Effector memory CD8-positive, alpha-beta T cell (primary cell): ENCODE data around the gene SLIT3.
"Not testable (repeated sequence)": the region's sequence is repeated elsewhere in the genome, so short reads cannot be mapped to it uniquely, and the experiment has no call there.

Experiments used
- ATAC-seq: fragments of 150-1000 bp; cut with Tn5 transposase; replicated peaks from 2 replicates; pipeline ENCODE4 v1.10.0; 2021; ENCODE audit warnings: mild to moderate bottlenecking, moderate library complexity
- DNase-seq, 3 experiments: peaks; one replicate each; pipeline ENCODE4 v3.0.0; 2021
- H3K27ac Mint-ChIP-seq, 2 donors: one replicate each; pipeline ENCODE4 v1.8.0; 2022; ENCODE audit warnings: mild to moderate bottlenecking in 2 of 2, mixed read lengths in 2 of 2, moderate library complexity in 2 of 2
- H3K27me3 Mint-ChIP-seq, 2 donors: one replicate each; pipeline ENCODE4 v1.8.0; 2022; ENCODE audit warnings: mixed read lengths in 2 of 2
- H3K36me3 Mint-ChIP-seq: one replicate; pipeline ENCODE4 v1.8.0; 2022; ENCODE audit warnings: mild to moderate bottlenecking, moderate library complexity, mixed read lengths; ENCODE audit not compliant: insufficient read depth
- H3K4me1 Mint-ChIP-seq, 2 donors: one replicate each; pipeline ENCODE4 v1.8.0; 2022; ENCODE audit warnings: low read depth in 2 of 2, mixed read lengths in 2 of 2
- H3K4me3 Mint-ChIP-seq, 2 donors: one replicate each; pipeline ENCODE4 v1.8.0; 2022; ENCODE audit warnings: mild to moderate bottlenecking in 2 of 2, mixed read lengths in 2 of 2, moderate library complexity in 2 of 2
- H3K9me3 Mint-ChIP-seq, 2 donors: one replicate each; pipeline ENCODE4 v1.8.0; 2022; ENCODE audit warnings: mixed read lengths in 2 of 2

Gene SLIT3

GRCh38 chr5:169122951-169123350, 178.0 kb downstream of the SLIT3 start:
- ATAC-seq = no peak
- no peaks in the 10 kb centered on the region for H3K9me3 Mint-ChIP-seq
- H3K27ac Mint-ChIP-seq = no peak overlapping the region

DNA sequence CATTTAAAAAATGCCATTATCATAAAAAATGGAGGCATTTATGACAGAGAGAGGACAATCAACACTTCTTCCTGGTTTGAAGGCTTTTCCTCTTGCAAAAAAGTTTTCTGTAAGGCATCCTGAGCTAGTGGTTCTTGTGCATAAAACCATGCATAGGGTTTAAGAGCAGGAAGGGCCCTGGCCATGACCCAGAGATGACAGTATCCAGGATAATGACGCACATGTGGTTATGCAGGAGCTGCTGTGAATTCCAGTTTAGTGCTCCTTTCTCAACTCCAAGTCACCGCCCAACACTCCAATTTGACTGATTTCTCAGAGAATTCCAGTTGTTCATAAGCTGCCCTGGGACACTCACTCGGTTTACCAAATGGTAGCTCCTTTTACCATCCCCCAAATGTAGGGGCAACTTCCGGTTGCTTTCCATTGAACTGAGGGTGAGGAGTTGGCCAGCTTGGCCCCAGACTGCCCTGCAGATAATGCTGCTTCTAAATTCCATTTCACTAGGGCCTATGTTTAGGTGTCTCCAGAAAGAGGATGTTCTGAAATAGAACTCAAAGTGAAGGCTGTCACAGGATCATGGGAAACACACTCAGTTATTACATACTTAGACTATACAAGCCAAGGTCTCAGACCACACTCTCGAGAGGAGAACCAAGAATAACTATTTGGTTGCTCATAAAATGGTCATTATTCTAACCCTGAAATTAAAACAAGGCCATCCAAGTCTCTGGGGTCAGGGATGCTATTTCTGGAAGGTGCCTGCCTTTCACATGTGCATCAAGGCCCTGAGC, 179.1 kb downstream of the SLIT3 start:
- H3K4me1 Mint-ChIP-seq = no peaks in the 10 kb centered on the region
- ATAC-seq (no peak), DNase-seq (no peak)
- no peaks in the 10 kb centered on the region for H3K36me3 Mint-ChIP-seq
- no peak overlapping the region for H3K4me3 Mint-ChIP-seq
- H3K27me3 Mint-ChIP-seq = no peaks in the 10 kb centered on the region
- H3K9me3 Mint-ChIP-seq = no peaks in the 10 kb centered on the region
- no peak overlapping the region for H3K27ac Mint-ChIP-seq

More at GRCh38 chr5:169122951-169123350, 178.0 kb downstream of the SLIT3 start:
- Mint-ChIP-seq H3K36me3 (no peaks in the 10 kb centered on the region), H3K4me1 (no peaks in the 10 kb centered on the region), H3K4me3 (no peak overlapping the region), H3K27me3 (no peaks in the 10 kb centered on the region)
- DNase-seq = no peak

GRCh38 chr5:169119288-169120048, 181.5 kb downstream of the SLIT3 start:
- Mint-ChIP-seq H3K4me3 (no peak overlapping the region), H3K27me3 (no peaks in the 10 kb centered on the region), H3K4me1 (no peaks in the 10 kb centered on the region), H3K9me3 (no peaks in the 10 kb centered on the region), H3K36me3 (no peaks in the 10 kb centered on the region), H3K27ac (no peak overlapping the region)
- ATAC-seq = no peak
- no peak for DNase-seq

- no peak for ATAC-seq
- H3K4me3 Mint-ChIP-seq = no peak overlapping the region
- H3K4me1 Mint-ChIP-seq = no peaks in the 10 kb centered on the region
- H3K36me3 Mint-ChIP-seq = no peaks in the 10 kb centered on the region
- no peaks in the 10 kb centered on the region for H3K9me3 Mint-ChIP-seq
- DNase-seq = no peak
- no peak overlapping the region for H3K27ac Mint-ChIP-seq
- peaks cover 6 to 11% of the 10 kb centered on the region in 2 donors for H3K27me3 Mint-ChIP-seq
Observed at GRCh38 chr5:169116961-169117461, 183.9 kb downstream of the SLIT3 start.

- DNase-seq (no peak), ATAC-seq (no peak)
- Mint-ChIP-seq H3K4me3 (no peak overlapping the region), H3K27ac (no peak overlapping the region), H3K4me1 (no peaks in the 10 kb centered on the region), H3K36me3 (no peaks in the 10 kb centered on the region), H3K27me3 (peaks cover 6 to 11% of the 10 kb centered on the region in 2 donors), H3K9me3 (no peaks in the 10 kb centered on the region)
Observed at GRCh38 chr5:169115461-169116124, 185.3 kb downstream of the SLIT3 start.

GRCh38 chr5:169114466-169115065, 186.4 kb downstream of the SLIT3 start:
- Mint-ChIP-seq H3K27me3 (peaks cover 6 to 11% of the 10 kb centered on the region in 2 donors), H3K27ac (no peak overlapping the region), H3K4me1 (no peaks in the 10 kb centered on the region), H3K9me3 (no peaks in the 10 kb centered on the region), H3K4me3 (no peak overlapping the region), H3K36me3 (no peaks in the 10 kb centered on the region)
- ATAC-seq = no peak
- DNase-seq = no peak

DNA sequence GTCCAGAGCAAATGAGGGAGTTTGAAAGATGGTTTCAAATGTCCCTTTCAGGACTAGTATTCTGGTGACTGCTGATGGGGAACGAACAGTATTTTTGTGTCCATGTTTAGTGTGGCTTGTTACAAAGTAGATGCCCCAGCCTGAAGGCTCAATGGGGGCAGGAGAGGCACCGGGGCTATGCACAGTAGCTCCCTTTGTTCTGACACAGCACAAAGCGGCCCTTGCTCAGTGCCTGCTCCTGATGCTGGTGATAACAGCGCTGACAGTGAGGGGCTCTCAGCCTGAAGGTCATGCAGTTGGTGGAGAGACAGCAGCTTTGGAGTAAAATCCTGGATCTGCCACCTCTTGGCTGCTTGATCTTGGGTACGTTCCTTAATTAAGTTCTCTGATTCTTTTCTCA, 188.9 kb downstream of the SLIT3 start:
- Mint-ChIP-seq H3K9me3 (no peaks in the 10 kb centered on the region), H3K4me1 (no peaks in the 10 kb centered on the region), H3K4me3 (no peak overlapping the region), H3K36me3 (no peaks in the 10 kb centered on the region), H3K27ac (no peak overlapping the region), H3K27me3 (peaks cover 11 to 18% of the 10 kb centered on the region in 2 donors)
- ATAC-seq (no peak), DNase-seq (no peak)

DNA sequence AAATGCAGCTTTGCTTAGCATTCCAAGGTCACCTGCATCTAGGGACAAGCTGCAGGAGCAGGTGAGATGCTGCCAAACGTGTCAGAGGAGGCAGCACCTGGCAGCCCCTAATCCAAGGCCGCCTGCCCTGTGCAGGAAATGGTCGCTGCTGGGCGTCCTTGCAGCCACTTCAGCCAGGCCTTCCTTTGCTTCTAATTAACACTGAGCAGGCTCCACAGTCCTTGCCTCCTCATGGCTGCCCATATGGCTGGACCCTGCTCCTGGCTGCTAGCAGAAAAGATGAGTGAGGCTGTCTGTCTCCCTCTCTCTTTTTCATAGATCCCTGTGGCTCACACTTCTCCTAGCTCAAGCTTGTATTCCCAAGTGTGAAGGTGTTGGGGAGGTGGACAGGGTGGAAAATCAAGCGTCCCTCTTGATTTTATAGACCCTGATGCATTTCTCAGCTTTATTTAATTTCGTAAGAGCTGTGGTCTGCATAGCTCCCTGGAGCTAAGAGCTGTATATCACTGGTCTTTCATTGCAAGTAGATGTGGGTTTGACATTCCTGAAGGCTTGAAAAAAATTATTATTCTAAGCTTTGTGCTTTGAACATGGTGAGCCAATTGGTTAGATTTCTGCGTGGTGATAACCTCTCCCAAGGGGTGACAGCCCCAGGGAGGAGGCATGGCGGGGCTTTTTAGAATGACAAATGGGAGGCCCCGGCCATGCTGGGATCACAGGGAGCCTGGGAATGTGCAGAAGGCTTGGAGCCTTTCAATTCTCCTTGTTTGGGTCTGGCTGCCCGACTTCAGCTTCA, 193.8 kb downstream of the SLIT3 start:
- ATAC-seq (no peak), DNase-seq (no peak)
- Mint-ChIP-seq H3K27me3 (peaks cover 7 to 11% of the 10 kb centered on the region in 2 donors), H3K4me1 (no peaks in the 10 kb centered on the region), H3K27ac (no peak overlapping the region), H3K4me3 (no peak overlapping the region), H3K9me3 (no peaks in the 10 kb centered on the region), H3K36me3 (no peaks in the 10 kb centered on the region)

DNA sequence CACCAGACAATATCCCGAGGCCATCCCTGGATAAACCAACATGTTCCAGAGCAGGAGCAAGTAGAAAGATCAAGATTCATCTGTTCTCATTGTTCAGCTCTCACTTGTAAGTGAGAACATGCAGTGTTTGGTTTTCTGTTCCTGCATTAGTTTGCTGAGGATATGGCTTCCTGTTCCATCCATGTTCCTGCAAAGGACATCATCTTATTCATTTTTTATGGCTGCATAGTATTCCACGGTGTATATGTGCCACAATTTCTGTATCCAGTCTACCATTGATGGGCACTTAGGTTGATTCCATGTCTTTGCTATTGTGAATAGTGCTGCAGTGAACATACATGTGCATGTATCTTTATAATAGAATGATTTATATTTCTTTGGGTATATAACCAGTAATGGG, 195.4 kb downstream of the SLIT3 start:
- not testable (repeated sequence) for DNase-seq, H3K4me1 Mint-ChIP-seq, ATAC-seq, H3K9me3 Mint-ChIP-seq, H3K27ac Mint-ChIP-seq, H3K4me3 Mint-ChIP-seq, H3K36me3 Mint-ChIP-seq
- peaks cover 7 to 11% of the 10 kb centered on the region in 2 donors for H3K27me3 Mint-ChIP-seq

- H3K9me3 Mint-ChIP-seq = peaks cover 0 to 2% of the 10 kb centered on the region in 2 donors
- DNase-seq = no peak
- ATAC-seq = no peak
- H3K4me3 Mint-ChIP-seq = no peak overlapping the region
- H3K27ac Mint-ChIP-seq = no peak overlapping the region
- H3K4me1 Mint-ChIP-seq = no peaks in the 10 kb centered on the region
- H3K27me3 Mint-ChIP-seq = peaks cover 7 to 15% of the 10 kb centered on the region in 2 donors
- H3K36me3 Mint-ChIP-seq = peaks cover under 1% of the 10 kb centered on the region
Observed at GRCh38 chr5:169104937-169105494, 195.9 kb downstream of the SLIT3 start.

DNA sequence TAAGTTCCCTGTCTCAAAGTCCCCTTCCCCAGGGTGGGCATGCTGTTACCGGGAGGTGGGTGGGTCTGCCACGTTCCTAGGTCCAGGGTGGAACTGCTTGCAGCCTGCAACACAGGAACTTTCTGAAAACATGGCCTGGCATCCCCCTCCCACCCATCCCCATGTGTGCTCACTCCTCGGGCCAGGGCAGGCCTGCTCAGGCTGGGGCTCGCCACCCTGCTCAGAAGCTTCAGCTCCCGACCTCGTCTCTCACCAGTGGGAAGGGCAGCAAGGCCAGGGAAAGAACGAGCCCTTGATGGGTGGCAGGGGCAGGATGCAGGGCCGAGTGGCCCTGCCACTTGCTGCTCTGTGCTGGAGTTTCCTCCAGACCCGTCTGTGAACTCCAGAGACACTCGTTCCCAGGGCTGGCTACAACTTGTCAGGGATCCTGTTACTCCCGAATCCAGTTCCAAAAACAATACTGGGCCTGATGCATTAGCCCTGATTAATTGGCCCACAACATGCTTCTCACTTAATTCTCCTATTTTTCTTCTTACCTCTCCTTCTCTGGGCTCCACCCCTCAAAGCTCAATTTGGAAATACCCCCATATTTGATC, 197.3 kb downstream of the SLIT3 start:
- H3K4me1 Mint-ChIP-seq = no peaks in the 10 kb centered on the region
- H3K9me3 Mint-ChIP-seq = peaks cover 0 to 2% of the 10 kb centered on the region in 2 donors
- peaks cover 7 to 28% of the 10 kb centered on the region in 2 donors for H3K27me3 Mint-ChIP-seq
- ATAC-seq = no peak
- H3K4me3 Mint-ChIP-seq = no peak overlapping the region
- H3K27ac Mint-ChIP-seq = no peak overlapping the region
- no peak for DNase-seq
- H3K36me3 Mint-ChIP-seq = peaks cover 3% of the 10 kb centered on the region

DNA sequence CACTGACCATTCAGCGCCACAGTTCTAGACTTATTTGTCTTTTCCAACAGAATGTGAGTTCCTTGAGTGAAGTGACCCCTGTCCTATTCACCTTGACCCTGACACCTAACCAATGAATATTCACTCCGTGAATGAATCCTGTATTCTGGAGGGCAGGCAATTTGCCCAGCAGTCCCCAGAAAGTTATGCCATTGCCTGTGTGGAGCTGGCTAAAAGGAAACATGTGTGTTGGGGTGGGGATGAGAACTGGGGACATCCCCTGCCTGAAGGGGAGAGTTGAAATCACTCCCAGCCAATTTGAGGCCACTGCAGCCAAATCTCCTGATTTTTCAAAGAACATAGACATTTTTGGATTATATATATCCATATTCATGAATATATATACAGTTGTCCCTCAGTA, 199.0 kb downstream of the SLIT3 start:
- Mint-ChIP-seq H3K27me3 (peaks cover 7 to 24% of the 10 kb centered on the region in 2 donors), H3K4me1 (no peaks in the 10 kb centered on the region), H3K27ac (no peak overlapping the region), H3K9me3 (peaks cover 0 to 2% of the 10 kb centered on the region in 2 donors), H3K4me3 (no peak overlapping the region), H3K36me3 (peaks cover 3% of the 10 kb centered on the region)
- DNase-seq = no peak
- ATAC-seq = no peak
